ENCODE measurements around the gene GAS2L2.

The GAS2L2 gene

DNA sequence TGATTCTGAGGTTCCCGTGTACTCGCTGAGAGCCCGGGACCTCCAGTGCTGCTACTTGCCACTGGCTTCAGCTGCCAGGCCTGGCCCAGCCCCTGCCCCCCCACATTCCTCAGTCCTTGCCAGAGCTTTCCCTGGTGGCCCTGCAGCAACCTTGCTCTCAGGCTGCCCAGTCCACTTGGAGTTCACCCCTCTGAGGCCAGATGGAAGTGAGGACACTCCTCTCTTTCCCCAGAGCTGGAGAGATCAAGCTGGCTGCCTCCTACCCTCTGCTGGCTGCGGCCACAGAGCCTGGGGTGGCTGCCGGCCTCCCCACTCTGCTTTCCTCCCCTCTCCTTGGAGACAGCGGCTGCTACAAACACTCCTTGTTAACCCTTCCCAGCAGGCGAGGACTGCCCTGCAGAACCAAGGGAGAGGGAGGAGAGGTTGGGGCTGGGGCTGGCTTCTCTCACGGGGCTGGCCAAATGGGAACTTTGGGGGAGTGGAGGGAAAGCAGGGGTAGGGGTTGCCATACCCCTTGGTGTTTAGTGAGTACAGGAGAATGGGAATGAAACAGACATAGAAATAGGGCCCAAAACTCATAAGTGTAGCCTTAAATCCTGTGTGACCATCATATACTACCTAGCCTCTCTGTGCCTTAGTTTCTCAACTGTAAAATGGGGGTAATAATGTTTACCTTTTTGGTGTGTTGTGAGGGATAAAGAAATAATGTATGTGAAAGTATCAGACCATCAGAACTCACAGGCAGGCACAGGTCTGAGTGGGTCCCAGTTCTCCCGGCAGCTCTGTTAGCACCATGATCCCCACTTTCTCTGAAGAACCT, at the start of gene GAS2L2:
Gene GAS2L2 (minus strand): TSS at position 295 of the 820 bp plus-strand sequence. CDS start 389 bp downstream, outside the sequence.
- no peak for DNase-seq

DNA sequence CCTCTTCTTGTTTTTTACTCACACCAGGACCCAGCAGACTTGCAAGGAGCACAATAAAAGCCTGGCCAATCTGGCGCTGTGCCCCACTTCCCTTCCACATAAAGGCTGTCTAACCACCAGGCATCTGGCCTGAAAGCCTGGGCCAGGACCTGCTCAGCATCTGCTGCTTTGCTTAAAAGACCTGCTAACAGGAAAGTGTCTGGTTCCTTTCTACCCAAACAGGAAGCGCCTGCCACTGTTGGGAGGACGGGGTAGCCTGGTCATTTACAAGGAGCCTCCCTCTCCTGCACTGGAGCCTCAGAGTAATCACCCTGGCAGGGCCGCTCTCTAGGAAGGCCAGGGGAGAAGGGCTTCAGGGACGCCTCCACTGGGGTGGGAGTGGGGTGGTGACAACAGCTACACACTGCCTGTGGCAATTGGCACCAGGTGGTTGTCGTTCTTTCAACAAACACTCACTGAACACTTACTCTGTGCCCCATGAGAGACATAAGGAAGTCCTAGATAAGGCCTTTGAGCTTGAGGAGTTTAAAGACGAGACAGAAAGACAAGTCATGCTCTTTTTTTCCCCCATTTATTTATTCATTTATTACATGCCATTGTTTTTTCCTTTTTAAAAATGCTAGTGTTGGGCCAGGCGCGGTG, 48.7 kb upstream of the GAS2L2 start:
- peak in 1 of 2 donors; percentile 98 for DNase-seq

DNA sequence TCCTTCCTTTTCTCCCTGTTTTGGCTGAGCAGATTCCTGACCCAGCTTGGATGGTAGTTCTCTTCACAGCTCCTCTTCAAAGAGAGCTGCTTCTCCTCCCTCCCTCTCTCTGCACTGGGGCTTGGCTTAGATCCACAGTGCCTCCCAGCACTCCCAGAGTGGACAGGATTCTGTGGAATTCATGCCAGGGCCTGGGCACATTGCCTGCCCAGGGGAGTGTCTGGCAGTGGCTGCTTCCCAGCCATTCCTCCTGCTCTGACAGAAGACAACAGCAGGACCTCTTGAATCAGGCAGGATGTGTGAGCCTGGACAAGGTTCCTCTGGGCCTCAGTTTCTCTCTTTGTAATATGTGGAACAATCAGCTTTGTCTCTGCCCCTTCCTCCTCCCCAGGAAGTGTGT, 46.9 kb upstream of the GAS2L2 start:
- no peak for DNase-seq

DNA sequence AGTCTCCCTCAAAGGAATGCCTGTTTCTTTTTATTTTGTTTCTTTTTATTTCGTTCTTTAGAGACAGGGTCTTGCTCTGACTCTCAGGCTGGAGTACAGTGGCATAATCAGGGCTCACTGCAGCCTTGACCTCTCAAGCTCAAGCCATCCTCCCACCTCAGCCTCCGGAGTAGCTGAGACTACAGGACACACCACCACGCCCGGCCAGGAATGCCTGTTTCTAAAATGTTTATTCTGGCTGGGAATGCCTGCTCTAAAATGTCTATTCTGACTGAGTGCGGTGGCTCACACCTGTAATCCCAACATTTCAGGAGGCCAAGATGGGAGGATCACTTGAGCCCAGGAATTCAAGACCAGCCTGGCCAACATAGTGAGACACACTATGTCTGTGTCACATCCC, 44.9 kb upstream of the GAS2L2 start:
- DNase-seq: no peak

DNA sequence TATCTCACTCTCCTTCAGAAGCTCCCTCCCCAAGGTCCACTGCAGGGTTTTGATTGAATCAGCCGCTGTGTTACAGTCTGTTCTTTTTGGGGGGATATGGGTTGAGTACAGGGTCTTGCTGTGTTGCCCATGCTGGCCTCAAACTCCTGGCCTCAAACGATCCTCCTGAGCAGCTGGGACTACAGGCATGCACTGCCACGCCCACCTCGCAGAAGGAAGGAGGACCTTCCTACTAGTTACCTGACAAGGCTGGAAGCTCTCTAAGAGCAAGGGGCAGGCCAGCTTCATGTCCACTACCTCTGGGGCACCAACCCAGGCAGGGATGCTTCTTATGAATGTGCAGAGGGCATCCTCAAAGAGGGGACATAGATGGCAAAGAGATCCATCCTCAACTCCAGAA, 44.3 kb upstream of the GAS2L2 start:
- no peak for DNase-seq

DNA sequence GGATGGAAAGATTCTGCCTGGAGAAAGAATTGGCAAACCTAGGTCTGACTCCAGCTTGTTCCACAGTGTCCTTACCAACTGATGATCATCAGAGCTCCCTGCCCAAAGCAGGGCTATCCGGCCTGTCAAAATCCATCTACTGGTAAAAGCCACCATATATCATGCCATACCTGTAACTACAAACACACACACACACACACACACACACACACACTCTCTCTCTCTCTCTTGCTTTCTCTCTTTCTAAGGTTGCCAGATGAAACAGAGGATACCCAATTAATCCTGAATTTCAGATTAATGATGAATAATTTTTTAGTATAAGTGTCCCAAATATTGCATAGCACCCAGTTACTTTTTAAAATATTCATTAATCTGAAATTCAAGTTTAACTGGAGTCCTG, 43.9 kb upstream of the GAS2L2 start:
- no peak for DNase-seq

DNA sequence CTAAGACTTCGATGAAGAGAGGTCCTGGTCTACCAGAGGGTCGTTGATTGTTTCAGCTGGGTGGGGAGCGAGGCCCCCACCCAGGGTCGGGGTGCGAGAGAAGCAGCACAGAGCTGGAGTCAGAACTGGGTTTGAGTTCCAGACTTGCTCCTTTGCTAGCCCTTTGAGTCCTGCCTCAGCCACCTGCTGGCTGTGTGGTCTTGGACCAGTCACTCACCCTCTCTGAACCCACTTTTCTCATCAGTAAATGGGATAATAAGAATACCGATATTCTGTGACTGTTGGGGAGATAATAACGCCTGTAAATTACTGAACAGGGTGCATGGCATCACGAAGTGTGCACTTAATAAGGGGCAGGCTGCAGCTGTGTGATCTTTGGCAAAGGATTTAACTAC, 42.8 kb upstream of the GAS2L2 start:
- DNase-seq: no peak

DNA sequence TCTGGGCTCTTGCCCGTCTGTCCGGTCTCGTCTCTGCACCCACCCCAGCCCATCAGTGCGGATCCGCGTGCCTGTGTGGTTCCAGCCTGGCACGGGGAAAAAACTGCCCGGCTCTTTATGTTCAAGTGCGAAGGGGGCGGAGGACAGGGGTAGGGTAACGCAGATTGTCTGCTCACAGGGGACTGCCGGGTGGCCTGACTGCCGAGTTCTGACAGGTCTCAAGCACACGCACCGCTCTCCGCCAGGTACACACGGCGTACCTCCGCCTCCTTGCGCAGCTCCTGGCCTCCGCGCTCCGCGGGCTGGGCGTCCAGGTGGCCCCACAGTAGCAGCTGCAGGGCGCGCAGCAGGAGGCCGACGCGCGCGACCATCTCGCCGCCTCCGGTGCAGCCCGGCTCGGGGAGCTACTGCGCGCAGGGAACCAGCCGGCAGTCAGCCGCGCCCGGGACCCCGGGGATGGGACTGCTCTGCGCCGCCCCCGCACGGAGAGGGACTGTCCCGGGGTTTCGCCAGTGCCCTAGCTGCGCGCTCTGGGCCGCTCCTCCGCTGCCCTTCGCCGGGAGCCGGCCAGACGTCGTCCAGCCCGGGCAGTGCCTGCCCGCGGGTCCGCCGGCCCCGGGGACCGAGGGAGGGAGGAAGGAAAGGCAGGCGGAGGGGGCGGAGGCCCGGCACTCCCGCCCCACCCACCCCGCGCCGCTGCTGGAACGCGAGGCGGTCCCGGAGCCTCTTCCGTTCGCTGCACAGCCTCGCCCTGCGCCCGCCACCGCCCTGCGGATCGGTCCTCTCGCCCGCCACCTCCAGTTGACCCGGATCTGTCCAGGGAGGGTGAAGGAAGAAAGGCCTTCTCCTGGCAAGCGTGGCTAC, 42.2 kb upstream of the GAS2L2 start, which contains the start of gene MMP28:
Gene MMP28 (minus strand): TSS at position 635 of the 864 bp plus-strand sequence. CDS start 264 bp downstream, at position 371.
- no peak for DNase-seq

DNA sequence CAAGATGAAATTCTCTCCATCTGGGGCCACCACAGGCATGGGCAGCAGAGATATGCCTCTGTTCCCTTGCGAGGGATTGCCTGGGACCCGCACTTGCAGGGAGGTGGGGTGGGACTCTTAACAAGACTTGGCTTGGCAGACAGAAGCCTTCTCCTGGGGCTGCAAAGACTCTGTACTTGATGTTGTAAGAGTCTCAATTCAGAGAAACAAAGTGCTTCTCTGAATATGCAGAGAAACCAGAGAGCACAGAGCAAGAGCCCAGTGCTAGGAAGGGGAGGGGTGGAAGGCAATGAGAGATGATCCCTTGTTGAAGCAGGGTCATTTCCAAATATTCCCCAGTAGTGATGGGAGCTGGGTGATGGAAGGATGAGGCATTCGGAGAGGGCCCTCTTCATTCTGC, 40.2 kb upstream of the GAS2L2 start:
- no peak for DNase-seq

DNA sequence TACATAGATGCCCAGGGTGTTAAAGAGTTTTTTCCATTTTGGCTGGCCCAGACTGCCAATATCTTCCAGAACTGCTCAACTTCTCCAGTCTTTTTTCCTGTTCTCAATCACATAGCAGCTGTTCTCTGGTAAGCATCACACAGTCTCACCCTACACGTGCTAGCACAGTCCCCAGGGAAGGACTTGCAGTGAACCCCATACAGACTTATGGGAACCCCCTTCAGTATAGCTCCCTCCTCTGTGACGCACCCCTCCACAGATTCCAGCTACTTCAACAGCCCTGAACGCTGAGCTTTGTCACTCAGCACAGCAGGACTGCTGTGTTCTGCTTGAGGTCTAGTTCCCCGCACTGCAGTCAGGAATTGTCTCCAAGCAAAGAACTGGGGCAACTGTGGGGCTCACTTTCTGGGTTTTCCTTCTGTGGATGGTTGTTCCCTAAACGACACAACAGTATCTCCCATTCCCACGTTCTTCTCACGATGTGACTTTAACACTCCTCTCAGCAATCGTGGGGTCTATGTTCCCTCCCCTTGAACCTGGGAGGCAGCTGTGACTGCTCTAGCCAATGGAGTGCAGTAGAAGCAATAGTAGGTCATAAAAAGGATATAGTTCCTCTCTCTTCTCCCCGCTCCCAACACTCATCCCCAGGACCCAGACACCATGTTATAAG, 38.8 kb upstream of the GAS2L2 start:
- no peak for DNase-seq

DNA sequence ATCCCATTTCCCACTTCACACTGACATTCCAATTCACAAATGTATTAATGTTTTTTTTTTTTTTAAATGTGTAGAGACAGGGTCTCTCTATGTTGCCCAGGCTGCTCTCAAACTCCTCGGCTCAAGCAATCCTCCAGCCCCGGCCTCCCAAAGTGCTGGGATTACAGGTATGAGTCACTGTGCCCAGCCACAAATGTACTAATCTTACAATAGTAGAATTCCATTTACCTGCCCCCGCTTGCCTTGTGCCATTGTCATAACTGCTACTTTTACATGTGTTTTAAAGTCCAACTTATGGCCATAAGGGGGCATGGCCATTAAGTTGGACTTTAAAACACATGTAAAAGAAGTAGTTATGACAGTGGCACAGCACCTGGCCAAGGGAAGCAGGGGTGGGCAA, 37.8 kb upstream of the GAS2L2 start:
- DNase-seq: no peak

DNA sequence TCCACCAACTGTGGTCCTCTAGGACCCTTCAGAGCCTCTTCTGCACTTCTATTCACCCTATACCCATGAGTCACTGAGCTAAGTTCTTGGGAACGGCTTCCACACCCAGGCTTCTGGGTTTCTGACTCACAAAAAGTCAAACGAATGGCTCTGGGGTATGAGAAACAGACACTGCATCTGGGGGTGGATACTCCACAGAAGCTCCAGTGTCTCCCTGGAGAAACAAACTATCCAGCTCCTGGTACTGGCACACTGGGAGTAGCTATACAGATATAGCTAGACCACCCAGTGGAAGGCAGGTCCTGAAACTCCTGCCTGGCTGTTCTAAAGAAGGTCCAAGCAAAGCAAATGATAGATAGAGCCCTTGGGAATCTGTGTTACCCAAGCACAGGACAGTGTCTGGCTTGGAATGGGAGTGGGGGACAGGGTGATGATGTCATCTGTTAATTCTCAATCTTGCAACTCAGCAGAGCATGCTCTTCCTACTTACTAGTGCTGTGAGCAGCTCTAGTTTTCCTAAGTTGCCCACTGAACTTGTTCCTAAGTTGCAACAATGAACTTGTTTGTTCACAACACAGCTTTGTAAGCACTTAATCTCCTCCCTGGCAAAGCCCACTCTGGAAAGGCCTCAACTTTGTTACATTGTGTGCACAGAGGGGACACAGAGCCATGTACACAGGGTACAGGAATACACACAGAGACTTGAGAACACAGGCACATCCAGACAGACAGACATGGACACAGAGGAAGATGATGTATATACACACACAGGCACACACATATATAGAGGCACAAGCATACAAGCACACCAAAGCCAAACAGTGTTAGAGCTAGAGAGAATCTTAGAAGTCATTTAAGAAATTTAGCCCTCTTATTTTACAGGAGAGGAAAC, 35.7 kb upstream of the GAS2L2 start:
- DNase-seq: peak in 1 of 2 donors; percentile 5

DNA sequence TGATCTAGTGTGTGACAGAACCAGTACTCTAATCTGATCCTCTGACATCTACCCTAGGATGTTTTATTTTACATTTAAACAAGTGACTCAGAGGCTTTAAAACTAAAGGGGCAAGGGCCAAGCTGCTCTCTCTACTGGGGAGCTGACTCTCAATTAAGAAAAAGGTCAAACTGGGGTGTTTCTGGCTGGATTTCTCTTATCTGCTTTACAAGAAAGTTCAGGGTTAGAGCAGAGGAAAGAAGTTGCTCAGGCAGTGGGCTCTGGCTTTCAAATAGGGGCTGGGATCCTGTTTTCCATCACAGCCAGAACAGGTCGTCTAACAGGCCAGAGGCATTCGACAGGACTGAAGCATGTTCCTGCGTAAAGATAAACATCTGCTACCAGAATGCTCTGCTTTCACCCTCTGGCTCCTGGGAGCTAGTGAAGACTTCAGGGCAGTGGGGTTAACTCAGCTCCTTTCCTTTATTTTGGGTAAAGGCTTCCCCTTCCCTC, 33.9 kb upstream of the GAS2L2 start:
- DNase-seq: no peak

DNA sequence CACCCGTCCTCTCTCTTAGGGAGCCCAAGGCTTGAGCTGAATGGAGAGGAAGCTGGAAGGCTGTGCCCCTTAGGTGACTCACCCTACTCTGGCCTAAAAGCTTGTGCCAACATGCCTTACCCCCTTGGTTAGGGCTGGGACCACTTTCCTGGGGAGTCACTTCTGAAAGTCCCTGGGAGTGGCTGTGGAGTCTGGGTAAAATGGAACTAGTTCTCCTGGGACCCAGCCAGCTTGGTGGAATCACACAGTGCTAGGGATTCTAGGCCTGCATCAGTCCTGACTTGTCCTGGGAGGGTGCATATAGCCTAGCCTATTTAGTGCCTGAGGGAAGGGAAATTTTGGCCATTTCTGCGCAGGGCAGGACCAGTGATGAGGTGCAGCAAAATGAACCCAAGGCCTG, 31.9 kb upstream of the GAS2L2 start:
- no peak for DNase-seq

DNA sequence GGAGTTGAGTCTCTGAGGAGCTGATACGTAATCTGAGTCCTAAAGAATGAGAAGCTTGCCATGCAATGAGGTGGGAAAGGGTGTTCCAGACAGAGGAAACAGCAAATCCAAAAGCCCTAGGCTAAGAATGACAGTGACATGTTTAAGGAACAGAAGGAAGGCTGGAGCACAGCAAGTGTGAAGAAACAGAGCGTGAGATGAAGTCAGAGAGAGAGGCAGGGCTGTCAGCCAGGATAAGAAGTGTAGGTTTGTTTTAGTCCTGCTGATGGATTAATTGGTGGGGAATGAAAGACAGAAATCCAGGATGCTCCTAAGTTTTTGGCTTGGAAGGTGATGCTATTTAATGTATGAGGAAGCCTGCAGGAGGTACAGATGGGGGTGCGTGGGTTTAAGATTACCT, 27.9 kb upstream of the GAS2L2 start:
- no peak for DNase-seq

DNA sequence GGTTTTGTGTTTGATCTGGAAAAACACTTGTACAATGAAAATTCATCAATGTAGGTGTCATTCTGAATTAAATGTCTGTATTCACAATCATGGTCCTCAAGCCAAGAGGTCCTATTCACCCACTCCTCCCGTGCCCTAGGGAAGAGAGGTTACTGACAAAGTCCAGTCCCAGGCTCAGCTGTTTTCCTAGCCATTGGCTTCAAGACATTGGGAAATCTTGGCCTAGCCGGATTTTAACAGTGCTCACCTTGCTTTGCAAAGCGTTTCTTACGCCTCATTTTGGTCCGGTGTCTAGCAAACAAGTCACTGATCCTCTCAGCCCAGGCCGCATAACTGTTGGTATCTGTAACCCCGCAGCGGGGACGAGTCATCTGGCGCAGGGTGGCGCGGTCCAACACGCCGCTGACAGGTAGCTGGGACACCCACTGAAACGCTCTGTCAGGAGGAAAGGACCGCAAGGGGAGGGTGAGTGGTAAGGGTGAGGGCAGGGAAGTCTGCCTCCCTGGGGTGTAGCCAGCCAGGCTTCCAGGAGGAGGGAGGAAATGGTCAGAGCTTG, 25.7 kb upstream of the GAS2L2 start:
- DNase-seq: no peak

DNA sequence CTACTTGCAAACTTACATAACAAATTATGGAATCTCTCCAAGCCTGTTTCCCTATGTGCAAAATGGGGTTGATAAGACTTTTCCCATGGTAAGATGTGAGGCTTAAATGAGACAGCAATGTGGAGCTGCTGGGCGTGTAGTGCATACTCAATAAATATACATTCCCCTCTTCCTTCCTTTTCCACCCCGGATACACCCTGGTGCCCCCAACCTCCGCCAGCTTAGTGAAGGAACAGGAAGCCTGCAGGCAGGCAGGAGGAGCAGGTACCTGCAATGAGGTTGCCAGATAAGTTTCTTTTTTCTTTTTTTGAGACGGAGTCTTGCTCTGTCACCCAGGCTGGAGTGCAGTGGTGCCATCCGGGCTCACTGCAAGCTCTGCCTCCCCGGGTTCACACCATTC, 22.5 kb upstream of the GAS2L2 start:
- DNase-seq: no peak

DNA sequence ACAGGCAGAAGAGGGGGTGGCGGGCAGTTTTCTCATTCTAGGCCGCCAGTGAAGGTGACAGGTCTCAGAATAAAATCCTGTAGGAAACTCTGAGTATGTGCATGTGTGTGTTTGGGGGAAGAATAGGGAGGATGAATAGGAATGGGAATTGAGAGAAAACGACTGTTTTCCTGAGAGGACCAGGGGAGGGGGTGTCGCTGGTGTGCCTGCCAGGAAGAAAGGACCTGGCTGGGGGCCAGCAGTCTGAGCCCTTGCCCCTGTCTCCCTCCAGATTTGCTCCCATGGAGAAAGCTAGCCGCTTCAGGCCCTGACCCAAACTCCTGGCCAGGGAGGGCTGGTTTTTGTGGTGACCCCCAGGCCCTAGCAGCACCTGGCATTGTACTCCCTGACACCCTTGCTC, 22.0 kb upstream of the GAS2L2 start:
- DNase-seq: no peak

DNA sequence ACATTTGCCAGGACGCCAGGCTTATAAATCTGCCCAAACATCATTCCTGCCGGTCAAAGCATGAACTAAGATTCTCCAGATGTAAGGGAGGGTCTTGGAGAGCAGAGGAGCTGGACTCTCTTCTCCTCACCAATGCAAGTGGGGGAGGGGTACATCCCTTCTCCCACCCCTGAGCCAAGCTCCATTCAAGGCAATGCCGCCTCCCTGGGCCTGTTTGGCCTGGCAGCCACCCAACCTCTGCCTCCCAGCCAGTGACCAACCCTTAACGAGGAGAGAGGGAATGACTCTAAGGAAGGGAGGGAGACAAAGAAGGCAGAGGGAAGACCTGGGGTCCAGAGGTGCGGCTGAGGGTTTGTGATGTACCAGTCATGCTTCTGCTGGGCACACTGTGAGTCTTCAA, 21.5 kb upstream of the GAS2L2 start:
- no peak for DNase-seq

DNA sequence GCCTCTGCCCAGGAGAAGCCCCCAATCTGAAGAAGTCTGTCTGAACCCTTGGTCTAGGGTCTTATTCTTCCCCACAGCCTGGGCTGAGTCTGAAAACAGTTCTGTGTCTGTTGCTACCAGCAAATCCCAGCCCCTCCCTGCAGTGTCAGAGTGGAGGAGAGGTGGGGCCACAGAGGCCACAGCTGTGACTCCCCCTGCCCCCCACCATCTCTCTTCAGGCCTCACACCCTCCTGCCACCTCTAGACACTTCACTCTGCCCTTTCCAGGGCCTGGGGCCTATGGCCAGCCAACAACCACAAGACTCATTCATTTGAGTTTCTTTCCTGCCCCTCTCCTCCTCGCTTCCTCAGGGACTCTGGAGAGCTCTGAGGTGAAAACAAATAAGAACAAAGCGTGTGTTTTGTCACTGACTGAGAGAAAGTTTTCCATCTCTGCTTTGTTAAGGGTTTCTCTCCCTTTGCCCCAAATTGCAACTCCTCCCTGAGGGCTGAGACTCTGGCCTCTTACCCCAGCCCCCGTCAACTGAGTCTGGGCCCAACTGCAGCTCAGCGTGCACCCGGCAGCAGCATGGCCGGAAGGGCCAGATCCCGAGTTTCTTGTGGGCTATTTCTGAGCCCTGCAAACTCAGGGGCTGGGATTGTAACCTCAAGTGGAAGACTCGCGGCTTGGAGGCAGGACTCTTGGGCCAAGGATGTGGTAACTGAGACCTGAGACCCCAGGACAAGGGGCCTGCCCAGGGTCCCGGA, 20.8 kb upstream of the GAS2L2 start:
- DNase-seq: no peak

DNA sequence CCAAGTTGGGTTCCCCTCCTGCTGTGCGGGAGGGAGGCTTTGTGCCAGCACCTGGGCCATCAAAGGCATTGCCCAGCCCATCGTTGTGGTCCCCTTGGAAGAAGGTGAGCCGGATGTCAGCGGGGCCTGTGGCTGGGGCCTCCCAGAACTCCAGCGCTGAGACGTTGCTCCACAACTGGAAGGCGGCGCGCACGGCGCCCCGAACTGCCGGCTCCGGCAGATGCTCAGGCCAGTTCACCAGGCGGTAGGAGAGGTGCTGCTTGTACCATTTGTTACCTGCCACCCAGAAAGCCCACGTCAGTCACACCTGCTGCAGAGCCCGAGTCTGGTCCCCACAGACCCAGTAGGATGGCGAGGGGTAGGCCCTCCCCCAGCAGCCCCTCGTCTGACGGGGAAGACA, 20.1 kb upstream of the GAS2L2 start:
- DNase-seq: no peak
